A673 (cell line): ENCODE measurements around the gene EXD3. TPM values are rescaled to one million over a fixed set of nuclear protein-coding genes. Genes with fewer than 3 reads are reported as not detected.

Experiments
- BruUV-seq: library from RNA; stranded (reverse); fragments of 400-500 nt; replicated peaks from 2 replicates; lab custom pipeline; 2021; lab: Mats Ljungman, UMichigan
- CTCF ChIA-PET: fragments of 300-600 bp; sonication (Branson Sonifier 250); formaldehyde crosslinking; loops from one replicate; lab custom pipeline; 2022; ENCODE audit warnings: antibody characterized with exemption; lab: Charles Lee
- POLR2A ChIA-PET: fragments of 300-600 bp; sonication (Branson Sonifier 250); formaldehyde crosslinking; loops from one replicate; lab custom pipeline; 2022; ENCODE audit warnings: antibody characterized with exemption; ENCODE audit not compliant: low non-redundant PET; lab: Charles Lee
- DNase-seq: peaks from one replicate; pipeline ENCODE4 v3.0.0-alpha.2; 2015; ENCODE audit warnings: low spot score
- H3K27ac ChIP-seq: fragments of 200-600 bp; sonication (generic); 2 replicates; pipeline ENCODE4 v1.5.1; 2016; ENCODE audit warnings: mixed run types, low read depth, mild to moderate bottlenecking, mixed read lengths, antibody characterized with exemption, low read length; ENCODE audit not compliant: poor library complexity, severe bottlenecking
- H3K27me3 ChIP-seq: fragments of 200-600 bp; sonication (generic); replicated peaks from 2 replicates; pipeline ENCODE4 v1.6.1; 2017; ENCODE audit warnings: mixed run types, low read depth, mild to moderate bottlenecking, mixed read lengths, antibody characterized with exemption, low read length; ENCODE audit not compliant: insufficient read depth, poor library complexity
- H3K36me3 ChIP-seq: fragments of 200-600 bp; sonication (generic); 2 replicates; pipeline ENCODE4 v1.6.1; 2016; ENCODE audit warnings: mixed run types, mild to moderate bottlenecking, mixed read lengths, antibody characterized with exemption, low read length; ENCODE audit not compliant: insufficient read depth, poor library complexity, severe bottlenecking
- H3K4me1 ChIP-seq: fragments of 200-600 bp; sonication (generic); 2 replicates; pipeline ENCODE4 v1.6.1; 2017; ENCODE audit warnings: mixed run types, mild to moderate bottlenecking, mixed read lengths, antibody characterized with exemption, low read length; ENCODE audit not compliant: insufficient read depth, poor library complexity, severe bottlenecking
- H3K4me3 ChIP-seq: fragments of 200-600 bp; sonication (generic); 2 replicates; pipeline ENCODE4 v1.5.1; 2016; ENCODE audit warnings: low read depth, mixed run types, mild to moderate bottlenecking, mixed read lengths, low read length; ENCODE audit not compliant: poor library complexity, severe bottlenecking
- H3K9me3 ChIP-seq: fragments of 200-600 bp; sonication (generic); 2 replicates; pipeline ENCODE4 v1.6.1; 2016; ENCODE audit warnings: mixed run types, low read depth, mild to moderate bottlenecking, mixed read lengths, antibody characterized with exemption, low read length; ENCODE audit not compliant: poor library complexity, severe bottlenecking
- EZH2 ChIP-seq: fragments of 200-600 bp; sonication (generic); IDR thresholded peaks from 2 replicates; pipeline ENCODE4 v1.6.1; 2017; ENCODE audit warnings: borderline replicate concordance, low read depth, mild to moderate bottlenecking, mixed read lengths, antibody characterized with exemption, low read length; ENCODE audit not compliant: poor library complexity, severe bottlenecking
- intact Hi-C: fragments of 100-400 bp; cut with micrococcal nuclease; formaldehyde crosslinking; loops from one replicate; pipeline ENCODE4 v1.10.0; 2022; ENCODE audit not compliant: unreplicated experiment
- total RNA-seq: library from RNA; stranded (reverse); gene quantifications from 2 replicates; pipeline ENCODE4 v1.2.3, GENCODE V29; 2021
- TF ChIP-seq, protein P1 (sequence below): fragments of 300-800, 200-600 bp; sonication (generic); conservative IDR thresholded peaks from 2 replicates; pipeline ENCODE4 v1.5.1; 2017; ENCODE audit warnings: low read depth, mild to moderate bottlenecking, antibody characterized with exemption, low read length, moderate library complexity, mixed read lengths

Gene EXD3
- total RNA-seq, 1 experiment from 2014 or later = 6.3 TPM

DNA sequence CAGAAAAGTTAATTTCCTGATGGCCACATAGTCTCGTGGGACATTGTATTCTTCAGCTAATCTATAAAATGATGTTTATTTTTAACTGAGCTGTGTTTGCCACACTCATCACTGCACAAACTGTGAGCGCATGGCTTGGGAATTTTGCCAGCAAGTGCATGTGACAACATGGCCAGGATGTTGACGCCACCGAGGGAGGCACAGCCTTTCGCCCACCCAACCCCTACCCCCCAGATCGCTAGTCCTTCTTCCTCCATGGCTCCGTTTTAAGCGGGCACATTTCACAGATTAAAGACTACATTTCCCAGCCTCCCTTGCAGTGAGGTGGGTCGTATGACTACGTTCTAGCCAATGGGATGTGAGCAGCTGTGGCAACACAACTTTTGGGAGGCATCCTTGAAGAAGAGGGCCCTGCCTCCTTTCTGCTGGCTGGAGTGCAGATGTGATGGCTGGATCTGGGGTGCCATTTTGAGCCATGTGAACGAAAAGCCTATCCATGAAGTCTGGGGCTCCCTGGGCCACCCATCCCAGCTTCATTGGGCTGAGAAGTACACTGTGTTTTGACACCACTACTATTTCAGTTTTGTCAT is 128.8 kb downstream of the EXD3 start:
- CTCF ChIA-PET = interaction anchor here (0.6 kb wide), 1 partner anchor 129 kb away, joined by 8 read pairs; the partner anchor contains the start of genes EXD3 and NOXA1

DNA sequence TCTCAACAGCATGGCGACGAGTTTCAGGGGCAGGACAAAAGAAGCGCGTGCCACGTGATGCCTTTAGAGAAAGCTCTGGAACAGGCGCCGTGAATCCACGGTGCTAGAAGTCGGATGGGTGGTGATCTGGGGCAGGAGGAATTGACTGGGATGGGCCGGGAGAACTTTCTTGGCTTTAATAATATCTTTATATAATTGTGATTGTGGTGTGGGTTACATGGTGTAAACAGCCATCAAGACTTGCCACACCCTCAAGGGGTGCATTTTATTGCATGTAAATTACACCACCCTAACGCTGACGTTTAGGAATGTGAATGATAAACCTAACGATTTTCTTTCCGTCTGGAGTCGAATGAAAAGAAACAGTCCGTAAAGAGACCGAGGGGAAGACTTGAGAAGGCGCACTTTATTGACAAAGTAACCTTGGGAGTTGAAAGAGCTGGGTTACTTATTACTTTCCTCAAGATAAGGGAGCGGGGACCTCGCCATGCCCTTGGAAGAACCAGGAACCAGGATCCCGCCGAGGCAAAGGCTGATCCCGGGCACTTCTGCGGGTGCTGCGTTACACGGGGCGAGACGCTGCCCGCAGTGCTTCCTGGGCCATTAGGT is 129.4 kb downstream of the EXD3 start:
- Histone ChIP-seq H3K4me1 (no peaks in the 10 kb centered on the region), H3K27me3 (no peaks in the 10 kb centered on the region), H3K9me3 (peaks cover 3% of the 10 kb centered on the region), H3K27ac (no peak overlapping the region), H3K4me3 (no peak overlapping the region), H3K36me3 (no peaks in the 10 kb centered on the region)
- ChIA-PET POLR2A (no interaction called here), CTCF (interaction anchor here (0.7 kb wide), 1 partner anchor 57 kb away, joined by 10 read pairs; no protein-coding TSS in a partner anchor)
- TF ChIP-seq, protein P1, sequence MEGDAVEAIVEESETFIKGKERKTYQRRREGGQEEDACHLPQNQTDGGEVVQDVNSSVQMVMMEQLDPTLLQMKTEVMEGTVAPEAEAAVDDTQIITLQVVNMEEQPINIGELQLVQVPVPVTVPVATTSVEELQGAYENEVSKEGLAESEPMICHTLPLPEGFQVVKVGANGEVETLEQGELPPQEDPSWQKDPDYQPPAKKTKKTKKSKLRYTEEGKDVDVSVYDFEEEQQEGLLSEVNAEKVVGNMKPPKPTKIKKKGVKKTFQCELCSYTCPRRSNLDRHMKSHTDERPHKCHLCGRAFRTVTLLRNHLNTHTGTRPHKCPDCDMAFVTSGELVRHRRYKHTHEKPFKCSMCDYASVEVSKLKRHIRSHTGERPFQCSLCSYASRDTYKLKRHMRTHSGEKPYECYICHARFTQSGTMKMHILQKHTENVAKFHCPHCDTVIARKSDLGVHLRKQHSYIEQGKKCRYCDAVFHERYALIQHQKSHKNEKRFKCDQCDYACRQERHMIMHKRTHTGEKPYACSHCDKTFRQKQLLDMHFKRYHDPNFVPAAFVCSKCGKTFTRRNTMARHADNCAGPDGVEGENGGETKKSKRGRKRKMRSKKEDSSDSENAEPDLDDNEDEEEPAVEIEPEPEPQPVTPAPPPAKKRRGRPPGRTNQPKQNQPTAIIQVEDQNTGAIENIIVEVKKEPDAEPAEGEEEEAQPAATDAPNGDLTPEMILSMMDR = no peak
- no peak for TF ChIP-seq EZH2
- BruUV-seq = no TSS peak
- DNase-seq = no peak
- intact Hi-C loops = loop anchor here (2.0 kb wide), 2 partner anchors 115 to 151 kb away; no protein-coding TSS in a partner anchor

More for the DNA sequence above, 128.8 kb downstream of the EXD3 start:
- no peak for TF ChIP-seq EZH2
- TF ChIP-seq, protein P1 = no peak
- peak; percentile 78 for DNase-seq
- peaks cover 3% of the 10 kb centered on the region for H3K9me3 ChIP-seq
- no peak overlapping the region for H3K27ac ChIP-seq
- POLR2A ChIA-PET = no interaction called here
- no peaks in the 10 kb centered on the region for H3K36me3 ChIP-seq
- intact Hi-C loops = loop anchor here (2.0 kb wide), 2 partner anchors 115 to 151 kb away; no protein-coding TSS in a partner anchor
- no peaks in the 10 kb centered on the region for H3K27me3 ChIP-seq
- peaks cover under 1% of the 10 kb centered on the region for H3K4me1 ChIP-seq
- BruUV-seq = no TSS peak
- no peak overlapping the region for H3K4me3 ChIP-seq

DNA sequence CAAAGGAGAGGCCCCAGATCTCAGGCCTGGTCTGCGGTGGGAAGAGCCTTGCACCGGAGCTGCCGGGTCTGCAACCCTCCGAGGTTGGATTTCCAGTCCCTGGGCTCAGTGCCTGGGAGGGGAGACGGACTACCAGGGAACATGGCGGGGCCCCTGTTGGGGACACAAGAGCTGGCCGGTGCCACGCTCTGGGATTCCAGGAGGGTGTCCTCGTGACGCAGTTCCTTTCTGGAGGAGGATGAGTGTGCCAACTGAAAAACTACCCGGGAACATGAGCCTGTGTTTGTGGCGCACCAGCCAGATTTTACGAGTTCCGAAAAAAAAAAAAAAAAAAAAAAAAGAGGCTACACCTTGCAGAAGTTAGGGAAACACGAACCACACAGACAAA is 129.9 kb downstream of the EXD3 start:
- H3K9me3 ChIP-seq = peaks cover 3% of the 10 kb centered on the region
- H3K27ac ChIP-seq = no peak overlapping the region
- TF ChIP-seq, protein P1 = no peak
- no peak for TF ChIP-seq EZH2
- intact Hi-C loops = no loop called here
- POLR2A ChIA-PET = no interaction called here
- no TSS peak for BruUV-seq
- no peak for DNase-seq
- CTCF ChIA-PET = interaction anchor here (0.7 kb wide), 1 partner anchor 56 kb away, joined by 10 read pairs; no protein-coding TSS in a partner anchor
- H3K36me3 ChIP-seq = no peaks in the 10 kb centered on the region
- H3K4me1 ChIP-seq = no peaks in the 10 kb centered on the region
- H3K27me3 ChIP-seq = no peaks in the 10 kb centered on the region
- no peak overlapping the region for H3K4me3 ChIP-seq
